Erythroblast (primary cell): Measurements from ENCODE around the gene SENP1.

ENCODE experiments used
- GATA1 ChIP-seq: IDR thresholded peaks from 2 replicates; pipeline ENCODE4 v1.6.1; 2011; ENCODE audit warnings: low read depth, mild to moderate bottlenecking, control low read depth, low read length, moderate library complexity
- POLR2A ChIP-seq: IDR thresholded peaks from 2 replicates; pipeline ENCODE4 v1.6.1; 2011; ENCODE audit warnings: mild to moderate bottlenecking, low read length

GRCh38 chr12:48005001-48005749 lies 100.7 kb downstream of the SENP1 start:
- TF ChIP-seq POLR2A (no peak), GATA1 (no peak)
